Measurements from ENCODE around the gene DIRAS1.
"Not testable (repeated sequence)": the region's sequence is repeated elsewhere in the genome, so short reads cannot be mapped to it uniquely, and the experiment has no call there.

Gene DIRAS1

DNA sequence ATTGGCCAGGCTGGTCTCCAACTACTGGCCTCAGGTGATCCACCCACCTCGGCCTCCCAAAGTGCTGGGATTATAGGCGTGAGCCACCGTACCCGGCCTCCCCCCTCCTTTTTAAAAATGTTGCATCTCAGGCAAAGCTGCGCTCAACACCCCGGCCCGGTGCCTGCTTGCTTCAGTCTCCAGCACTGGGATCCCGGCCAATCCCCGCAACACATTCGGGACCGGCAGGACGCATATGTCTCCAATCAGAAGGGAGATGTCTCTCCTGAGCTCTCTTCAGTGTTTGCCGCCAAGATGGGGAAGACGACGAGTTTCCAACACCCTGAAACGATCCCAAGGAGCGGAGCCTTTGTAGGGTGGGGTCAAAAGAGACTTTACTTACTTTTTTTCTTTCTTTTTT, 34.8 kb downstream of the DIRAS1 start:
- 92% methylated on average over 12 to 16 of the region's 17 CpGs for WGBS, 2 experiments (ENCODE audit: insufficient coverage in 2 of 2)
- H3K9me3 ChIP-seq (ENCODE audit: control insufficient read depth, low read length) = no peaks in the 10 kb centered on the region
- H3K27ac ChIP-seq (ENCODE audit: low read depth, low read length, severe bottlenecking) = no peak overlapping the region
- H3K36me3 ChIP-seq (ENCODE audit: control insufficient read depth, insufficient read depth, low read length) = no peaks in the 10 kb centered on the region
- no peaks in the 10 kb centered on the region for H3K4me1 ChIP-seq (ENCODE audit: control insufficient read depth, insufficient read depth, low read length, poor library complexity, severe bottlenecking)
- H3K4me3 ChIP-seq (ENCODE audit: extremely low read depth, insufficient read depth, low read length, poor library complexity, severe bottlenecking) = no peak overlapping the region

DNA sequence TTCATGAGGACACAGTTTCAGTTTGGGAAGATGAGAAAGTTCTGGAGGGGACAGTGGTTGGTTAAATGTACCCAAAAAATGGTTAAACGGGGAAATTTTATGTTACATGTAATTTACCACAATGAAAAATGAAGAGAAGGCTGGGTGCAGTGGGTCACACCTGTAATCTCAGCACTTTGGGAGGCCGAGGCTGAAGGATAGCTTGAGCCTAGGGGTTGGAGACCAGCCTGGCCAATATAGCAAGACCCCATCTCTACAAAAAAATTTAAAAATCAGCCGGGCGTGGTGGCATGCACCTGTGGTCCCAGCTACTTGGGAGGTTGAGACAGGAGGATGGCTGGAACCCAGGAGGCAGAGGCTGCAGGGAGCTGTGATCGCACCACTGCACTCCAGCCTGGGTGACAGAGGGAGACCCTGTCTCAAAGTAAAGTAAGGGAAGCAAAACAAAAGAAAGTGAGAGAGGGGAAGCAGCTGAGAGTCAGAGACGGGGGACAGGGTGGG, 35.9 kb downstream of the DIRAS1 start:
- Histone ChIP-seq H3K4me3 (ENCODE audit: extremely low read depth, insufficient read depth, low read length, poor library complexity, severe bottlenecking) (no peak overlapping the region), H3K4me1 (ENCODE audit: control insufficient read depth, insufficient read depth, low read length, poor library complexity, severe bottlenecking) (no peaks in the 10 kb centered on the region), H3K36me3 (ENCODE audit: control insufficient read depth, insufficient read depth, low read length) (no peaks in the 10 kb centered on the region), H3K9me3 (ENCODE audit: control insufficient read depth, low read length) (no peaks in the 10 kb centered on the region), H3K27ac (ENCODE audit: low read depth, low read length, severe bottlenecking) (no peak overlapping the region)
- 91 to 92% methylated on average over 3 to 4 of the region's 6 CpGs for WGBS, 2 experiments (ENCODE audit: insufficient coverage in 2 of 2)

DNA sequence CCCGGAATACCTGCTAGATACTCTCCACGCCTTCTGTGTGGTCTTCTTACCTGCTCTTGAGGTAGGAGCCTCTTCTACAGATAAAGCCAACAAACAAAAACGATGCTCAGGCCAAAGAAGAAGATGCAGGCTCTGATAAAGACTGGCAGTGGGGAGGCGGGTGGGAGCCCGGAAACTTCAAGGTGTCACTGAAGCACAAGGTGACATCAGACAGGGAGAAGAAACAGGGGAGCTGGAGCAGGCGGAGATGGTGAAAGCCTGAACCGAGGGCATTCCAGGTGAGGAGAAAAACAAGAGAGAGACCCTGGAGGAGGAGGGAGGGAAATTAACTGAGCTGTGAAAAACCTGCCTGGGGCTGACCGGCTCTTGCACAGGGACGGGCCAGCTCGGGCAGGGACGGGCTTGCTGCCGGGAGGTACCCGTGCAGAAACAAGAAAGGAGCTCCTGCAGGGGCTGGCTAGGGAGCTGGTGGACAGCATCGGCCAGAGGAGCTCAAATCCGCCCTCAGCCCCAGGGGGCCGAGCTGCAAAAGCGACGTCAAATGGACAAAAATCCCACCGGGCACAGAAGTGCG, 37.7 kb downstream of the DIRAS1 start:
- Histone ChIP-seq H3K4me1 (ENCODE audit: control insufficient read depth, insufficient read depth, low read length, poor library complexity, severe bottlenecking) (no peaks in the 10 kb centered on the region), H3K36me3 (ENCODE audit: control insufficient read depth, insufficient read depth, low read length) (no peaks in the 10 kb centered on the region), H3K4me3 (ENCODE audit: extremely low read depth, insufficient read depth, low read length, poor library complexity, severe bottlenecking) (no peak overlapping the region), H3K27ac (ENCODE audit: low read depth, low read length, severe bottlenecking) (no peak overlapping the region), H3K9me3 (ENCODE audit: control insufficient read depth, low read length) (no peaks in the 10 kb centered on the region)
- 80 to 83% methylated on average over 20 of the region's 20 CpGs for WGBS, 2 experiments (ENCODE audit: insufficient coverage in 2 of 2)

DNA sequence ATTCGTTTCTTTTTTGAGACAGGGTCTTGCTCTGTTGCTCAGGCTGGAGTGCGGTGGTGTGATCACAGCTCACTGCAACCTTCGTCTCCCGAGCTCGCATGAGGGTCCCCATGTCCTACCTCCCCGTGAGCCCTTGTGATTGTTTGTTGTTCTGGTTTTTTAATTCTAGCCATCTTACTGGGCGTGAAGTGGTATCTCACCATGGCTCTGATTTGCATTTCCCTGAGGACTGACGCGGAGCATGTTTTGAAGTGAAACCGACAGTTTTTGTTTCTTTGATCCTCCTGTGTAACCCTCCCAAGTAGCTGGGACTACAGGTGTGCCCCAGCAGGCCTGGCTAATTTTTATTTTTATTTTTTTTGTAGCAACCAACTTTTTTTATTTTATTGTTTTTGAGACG, 40.4 kb downstream of the DIRAS1 start:
- Histone ChIP-seq H3K4me1 (ENCODE audit: control insufficient read depth, insufficient read depth, low read length, poor library complexity, severe bottlenecking) (no peaks in the 10 kb centered on the region), H3K9me3 (ENCODE audit: control insufficient read depth, low read length) (no peaks in the 10 kb centered on the region), H3K27ac (ENCODE audit: low read depth, low read length, severe bottlenecking) (no peak overlapping the region), H3K4me3 (ENCODE audit: extremely low read depth, insufficient read depth, low read length, poor library complexity, severe bottlenecking) (no peak overlapping the region), H3K36me3 (ENCODE audit: control insufficient read depth, insufficient read depth, low read length) (no peaks in the 10 kb centered on the region)
- 80 to 85% methylated on average over 9 of the region's 11 CpGs for WGBS, 2 experiments (ENCODE audit: insufficient coverage in 2 of 2)

DNA sequence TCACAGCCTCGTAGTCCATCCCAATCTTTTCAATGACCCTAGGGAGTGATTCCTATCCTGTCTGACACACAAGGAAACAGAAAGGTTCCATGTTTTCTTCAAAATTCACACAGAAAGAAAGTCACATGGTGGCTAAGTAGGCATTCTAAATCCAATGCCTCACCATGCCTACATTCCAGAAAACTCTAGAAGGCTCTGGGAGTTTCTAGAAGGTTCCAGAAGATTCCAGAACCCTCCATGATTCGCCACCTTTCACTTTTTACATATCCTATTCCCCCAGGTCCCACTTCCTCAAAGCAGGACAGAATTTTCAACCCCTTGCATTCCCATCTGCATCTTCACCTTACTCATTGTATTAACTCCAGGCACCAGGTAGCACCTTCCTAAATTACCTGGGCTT, 41.7 kb downstream of the DIRAS1 start:
- no peak overlapping the region for H3K27ac ChIP-seq (ENCODE audit: low read depth, low read length, severe bottlenecking)
- H3K36me3 ChIP-seq (ENCODE audit: control insufficient read depth, insufficient read depth, low read length) = no peaks in the 10 kb centered on the region
- H3K9me3 ChIP-seq (ENCODE audit: control insufficient read depth, low read length) = no peaks in the 10 kb centered on the region
- WGBS, 2 experiments (ENCODE audit: insufficient coverage in 2 of 2) = 81 to 100% methylated on average over 2 of the region's 2 CpGs
- H3K4me1 ChIP-seq (ENCODE audit: control insufficient read depth, insufficient read depth, low read length, poor library complexity, severe bottlenecking) = no peaks in the 10 kb centered on the region
- H3K4me3 ChIP-seq (ENCODE audit: extremely low read depth, insufficient read depth, low read length, poor library complexity, severe bottlenecking) = no peak overlapping the region

DNA sequence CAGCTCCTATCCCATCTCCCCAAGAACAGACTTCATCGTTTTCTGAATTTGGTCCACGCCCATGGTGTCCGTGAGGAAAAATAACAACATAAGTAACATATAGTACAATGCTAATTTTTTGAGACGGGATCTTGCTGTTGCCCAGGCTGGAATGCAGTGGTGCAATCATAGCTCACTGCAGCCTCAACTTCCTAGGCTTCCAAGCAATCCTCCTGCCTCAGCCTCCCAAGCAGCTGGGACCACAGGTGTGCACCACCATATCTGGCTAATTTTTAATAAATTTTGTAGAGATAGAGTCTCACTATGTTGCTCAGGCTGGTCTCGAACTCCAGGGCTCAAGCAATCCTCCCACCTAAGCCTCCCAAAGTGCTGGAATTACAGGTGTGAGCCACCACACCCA, 42.2 kb downstream of the DIRAS1 start:
- not testable (repeated sequence) for H3K4me1 ChIP-seq (ENCODE audit: control insufficient read depth, insufficient read depth, low read length, poor library complexity, severe bottlenecking); H3K4me3 ChIP-seq (ENCODE audit: extremely low read depth, insufficient read depth, low read length, poor library complexity, severe bottlenecking); H3K36me3 ChIP-seq (ENCODE audit: control insufficient read depth, insufficient read depth, low read length); H3K9me3 ChIP-seq (ENCODE audit: control insufficient read depth, low read length); H3K27ac ChIP-seq (ENCODE audit: low read depth, low read length, severe bottlenecking)
- 96% methylated on average over 4 of the region's 5 CpGs; no CpG with 5 or more reads in 1 of the 2 experiments for WGBS, 2 experiments (ENCODE audit: insufficient coverage in 2 of 2)

DNA sequence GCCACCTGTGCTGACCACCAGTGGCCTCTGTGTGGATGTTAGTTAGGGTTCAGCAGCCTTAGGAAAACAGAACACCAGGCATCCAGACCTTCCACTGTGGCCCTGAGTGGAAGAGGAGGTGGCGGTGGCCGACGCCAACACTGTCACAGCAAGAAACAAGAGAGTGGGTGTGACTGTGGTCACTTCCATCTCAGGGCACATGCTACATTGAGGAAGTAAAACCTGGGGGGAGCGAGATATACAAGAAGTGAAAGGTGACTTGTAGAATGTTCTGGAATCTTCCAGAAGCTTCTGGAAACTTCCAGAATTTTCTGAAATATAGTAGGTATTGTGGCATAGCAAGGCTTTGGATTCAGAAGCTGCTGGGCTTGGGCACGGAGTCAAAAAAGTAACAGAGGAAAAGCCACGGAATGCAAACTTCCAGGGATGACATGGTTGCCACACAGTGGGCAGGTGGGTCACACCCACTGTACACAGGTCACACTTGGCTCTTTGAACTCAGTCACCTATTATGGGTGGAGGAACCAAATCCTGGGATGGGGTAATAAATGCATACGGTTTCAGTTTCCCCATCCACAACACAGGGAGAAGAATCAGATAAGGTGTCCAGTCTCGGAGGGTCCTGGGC, 43.0 kb downstream of the DIRAS1 start:
- Histone ChIP-seq H3K4me1 (ENCODE audit: control insufficient read depth, insufficient read depth, low read length, poor library complexity, severe bottlenecking) (no peaks in the 10 kb centered on the region), H3K9me3 (ENCODE audit: control insufficient read depth, low read length) (no peaks in the 10 kb centered on the region), H3K36me3 (ENCODE audit: control insufficient read depth, insufficient read depth, low read length) (no peaks in the 10 kb centered on the region), H3K27ac (ENCODE audit: low read depth, low read length, severe bottlenecking) (no peak overlapping the region), H3K4me3 (ENCODE audit: extremely low read depth, insufficient read depth, low read length, poor library complexity, severe bottlenecking) (no peak overlapping the region)
- WGBS, 2 experiments (ENCODE audit: insufficient coverage in 2 of 2) = 97 to 98% methylated on average over 7 to 8 of the region's 8 CpGs

DNA sequence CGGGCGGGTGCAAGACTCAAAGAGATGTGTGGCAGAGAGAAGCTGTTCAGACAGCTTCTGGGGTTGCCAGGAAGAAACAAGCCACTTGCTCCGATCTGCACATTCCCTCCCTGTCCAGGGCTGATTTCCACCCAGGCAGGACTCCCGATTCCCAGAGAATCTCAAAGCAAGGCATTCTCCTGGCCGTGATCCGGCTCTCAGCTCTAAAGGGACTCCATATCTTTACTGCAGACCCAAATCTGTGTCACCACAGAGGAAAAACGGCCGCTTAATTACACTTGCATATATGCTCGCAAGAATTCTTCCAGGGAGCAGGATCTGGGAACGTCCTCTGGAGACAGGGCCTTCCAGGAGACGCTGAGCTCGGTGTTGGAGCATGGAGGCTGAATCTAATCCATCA, 44.3 kb downstream of the DIRAS1 start:
- no peaks in the 10 kb centered on the region for H3K4me1 ChIP-seq (ENCODE audit: control insufficient read depth, insufficient read depth, low read length, poor library complexity, severe bottlenecking)
- H3K4me3 ChIP-seq (ENCODE audit: extremely low read depth, insufficient read depth, low read length, poor library complexity, severe bottlenecking) = no peak overlapping the region
- 89 to 91% methylated on average over 12 of the region's 12 CpGs for WGBS, 2 experiments (ENCODE audit: insufficient coverage in 2 of 2)
- no peaks in the 10 kb centered on the region for H3K36me3 ChIP-seq (ENCODE audit: control insufficient read depth, insufficient read depth, low read length)
- no peaks in the 10 kb centered on the region for H3K9me3 ChIP-seq (ENCODE audit: control insufficient read depth, low read length)
- H3K27ac ChIP-seq (ENCODE audit: low read depth, low read length, severe bottlenecking) = no peak overlapping the region

DNA sequence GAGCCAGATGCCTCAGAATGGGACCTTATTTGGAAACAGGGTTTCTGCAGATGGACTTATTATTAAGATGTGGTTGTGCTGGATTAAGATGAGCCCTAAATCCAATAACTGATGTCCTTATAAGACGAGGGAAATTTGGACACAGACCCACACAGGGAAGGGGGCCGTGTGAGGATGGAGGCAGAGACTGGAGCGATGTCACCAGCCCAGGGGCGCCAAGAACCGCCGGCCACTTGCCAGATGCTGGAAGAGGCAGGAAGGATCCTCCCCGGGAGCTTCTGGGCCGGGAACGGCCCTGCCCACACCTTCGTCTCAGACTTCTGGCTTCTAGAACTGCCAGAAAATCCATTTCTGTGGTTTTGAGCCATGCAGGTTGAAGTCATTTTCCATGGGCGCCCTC, 45.3 kb downstream of the DIRAS1 start:
- Histone ChIP-seq H3K9me3 (ENCODE audit: control insufficient read depth, low read length) (no peaks in the 10 kb centered on the region), H3K36me3 (ENCODE audit: control insufficient read depth, insufficient read depth, low read length) (no peaks in the 10 kb centered on the region), H3K4me3 (ENCODE audit: extremely low read depth, insufficient read depth, low read length, poor library complexity, severe bottlenecking) (no peak overlapping the region), H3K4me1 (ENCODE audit: control insufficient read depth, insufficient read depth, low read length, poor library complexity, severe bottlenecking) (no peaks in the 10 kb centered on the region), H3K27ac (ENCODE audit: low read depth, low read length, severe bottlenecking) (no peak overlapping the region)
- WGBS, 2 experiments (ENCODE audit: insufficient coverage in 2 of 2) = 77 to 81% methylated on average over 9 to 11 of the region's 11 CpGs

DNA sequence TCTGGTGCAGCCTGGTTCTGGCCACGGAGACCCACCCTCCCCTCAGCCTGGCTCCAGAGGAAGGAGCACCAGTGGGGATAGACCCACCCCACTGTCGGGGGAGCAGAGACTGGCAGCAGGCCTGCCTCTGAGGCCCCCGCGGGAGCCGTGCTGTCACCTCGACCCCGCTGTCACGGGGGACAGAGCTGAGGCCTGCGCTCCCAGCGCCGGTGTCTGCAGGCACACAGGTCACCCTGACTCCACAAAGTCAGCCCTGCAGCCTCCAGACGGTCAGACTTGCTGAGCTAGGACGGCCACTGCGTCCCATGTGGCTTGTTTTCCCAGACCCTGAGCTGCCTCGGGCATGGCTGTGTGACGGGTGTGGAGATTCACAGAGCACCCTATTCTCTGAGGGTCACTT, 51.0 kb downstream of the DIRAS1 start:
- H3K4me3 ChIP-seq (ENCODE audit: extremely low read depth, insufficient read depth, low read length, poor library complexity, severe bottlenecking) = no peak overlapping the region
- no peaks in the 10 kb centered on the region for H3K36me3 ChIP-seq (ENCODE audit: control insufficient read depth, insufficient read depth, low read length)
- H3K9me3 ChIP-seq (ENCODE audit: control insufficient read depth, low read length) = no peaks in the 10 kb centered on the region
- no peaks in the 10 kb centered on the region for H3K4me1 ChIP-seq (ENCODE audit: control insufficient read depth, insufficient read depth, low read length, poor library complexity, severe bottlenecking)
- 89 to 95% methylated on average over 15 to 16 of the region's 16 CpGs for WGBS, 2 experiments (ENCODE audit: insufficient coverage in 2 of 2)
- no peak overlapping the region for H3K27ac ChIP-seq (ENCODE audit: low read depth, low read length, severe bottlenecking)

DNA sequence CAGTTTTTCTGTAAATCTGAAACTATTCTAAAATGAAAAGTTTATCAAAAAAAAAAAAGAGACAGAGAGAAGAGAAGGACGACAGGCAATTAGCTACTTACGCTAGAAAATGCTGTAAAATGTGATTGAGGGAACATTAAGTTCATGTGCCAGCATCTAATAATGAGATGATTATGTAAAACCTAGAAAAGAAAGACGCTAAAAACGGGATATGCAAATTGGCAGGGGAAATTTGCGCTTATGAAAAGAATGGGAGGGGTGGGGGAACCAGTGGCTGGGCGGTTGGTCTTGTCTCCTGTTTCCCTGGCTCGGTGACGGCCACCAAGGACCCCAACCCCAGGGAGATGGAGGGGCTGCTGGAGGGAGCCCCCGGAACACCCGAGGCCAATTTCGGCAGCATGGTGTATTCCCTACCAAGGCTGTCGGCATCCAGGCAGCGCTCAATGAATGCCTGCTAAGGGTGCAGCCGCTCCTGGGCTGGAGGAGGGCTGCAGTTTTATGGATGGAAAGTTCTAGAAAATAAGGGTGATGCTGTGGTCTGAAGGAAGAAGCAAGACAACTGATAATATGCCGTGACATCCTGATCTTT, 52.9 kb downstream of the DIRAS1 start:
- Histone ChIP-seq H3K27ac (ENCODE audit: low read depth, low read length, severe bottlenecking) (no peak overlapping the region), H3K9me3 (ENCODE audit: control insufficient read depth, low read length) (no peaks in the 10 kb centered on the region), H3K4me3 (ENCODE audit: extremely low read depth, insufficient read depth, low read length, poor library complexity, severe bottlenecking) (no peak overlapping the region), H3K36me3 (ENCODE audit: control insufficient read depth, insufficient read depth, low read length) (no peaks in the 10 kb centered on the region), H3K4me1 (ENCODE audit: control insufficient read depth, insufficient read depth, low read length, poor library complexity, severe bottlenecking) (no peaks in the 10 kb centered on the region)
- 85 to 86% methylated on average over 11 to 15 of the region's 15 CpGs for WGBS, 2 experiments (ENCODE audit: insufficient coverage in 2 of 2)
